H9 (cell line): ENCODE results near the gene ZNF445. TPM values are rescaled to one million over a fixed set of nuclear protein-coding genes. Genes with fewer than 3 reads are reported as not detected.
A peak's percentile ranks its signal among the peaks of the same experiment; 100 is the strongest.

Experiments used
- DNase-seq: peaks from one replicate; pipeline ENCODE4 v3.0.0-alpha.2; 2017
- H2AFZ ChIP-seq: one replicate; pipeline ENCODE4 v1.6.1; 2013; ENCODE audit warnings: mild to moderate bottlenecking, low read length, control low read depth, moderate library complexity
- H2AK5ac ChIP-seq: 2 replicates; pipeline ENCODE4 v1.6.1; 2013; ENCODE audit warnings: low read length, control low read depth, mixed read lengths; ENCODE audit not compliant: insufficient read length
- H2BK120ac ChIP-seq: one replicate; pipeline ENCODE4 v1.6.1; 2013; ENCODE audit warnings: low read depth, mild to moderate bottlenecking, low read length, control low read depth, inconsistent platforms; ENCODE audit not compliant: poor library complexity, severe bottlenecking
- H2BK12ac ChIP-seq: 2 replicates; pipeline ENCODE4 v1.6.1; 2013; ENCODE audit warnings: low read length, control low read depth, mixed read lengths, low read depth; ENCODE audit not compliant: insufficient read length
- H2BK15ac ChIP-seq: 2 replicates; pipeline ENCODE4 v1.6.1; 2013; ENCODE audit warnings: low read depth, low read length, control low read depth
- H2BK20ac ChIP-seq: one replicate; pipeline ENCODE4 v1.6.1; 2013; ENCODE audit warnings: low read depth, mild to moderate bottlenecking, low read length, control low read depth, inconsistent platforms; ENCODE audit not compliant: poor library complexity, severe bottlenecking
- H2BK5ac ChIP-seq: 2 replicates; pipeline ENCODE4 v1.6.1; 2013; ENCODE audit warnings: low read length, control low read depth, mixed read lengths; ENCODE audit not compliant: insufficient read length
- H3K14ac ChIP-seq: 2 replicates; pipeline ENCODE4 v1.6.1; 2013; ENCODE audit warnings: low read length, control low read depth; ENCODE audit not compliant: insufficient read depth
- H3K18ac ChIP-seq: 2 replicates; pipeline ENCODE4 v1.6.1; 2013; ENCODE audit warnings: low read depth, mild to moderate bottlenecking, mixed read lengths, low read length, control low read depth; ENCODE audit not compliant: insufficient read length
- H3K23ac ChIP-seq: 2 replicates; pipeline ENCODE4 v1.6.1; 2013; ENCODE audit warnings: low read length, control low read depth, mixed read lengths, low read depth; ENCODE audit not compliant: insufficient read length
- H3K23me2 ChIP-seq: 2 replicates; pipeline ENCODE4 v1.6.1; 2013; ENCODE audit warnings: low read depth, mild to moderate bottlenecking, mixed read lengths, low read length, control low read depth; ENCODE audit not compliant: insufficient read length, poor library complexity, severe bottlenecking
- H3K27ac ChIP-seq: 2 replicates; pipeline ENCODE4 v1.5.1; 2013; ENCODE audit warnings: low read length, control low read depth, mixed read lengths, low read depth; ENCODE audit not compliant: insufficient read length
- H3K27me3 ChIP-seq: 2 replicates; pipeline ENCODE4 v1.6.1; 2013; ENCODE audit warnings: low read length, control low read depth, inconsistent platforms; ENCODE audit not compliant: insufficient read depth
- H3K4ac ChIP-seq: 2 replicates; pipeline ENCODE4 v1.6.1; 2013; ENCODE audit warnings: low read depth, mild to moderate bottlenecking, control low read depth, inconsistent platforms, low read length, moderate library complexity
- H3K4me1 ChIP-seq: 2 replicates; pipeline ENCODE4 v1.6.1; 2013; ENCODE audit warnings: low read length, control low read depth, inconsistent platforms; ENCODE audit not compliant: insufficient read depth
- H3K4me2 ChIP-seq: 2 replicates; pipeline ENCODE4 v1.6.1; 2013; ENCODE audit warnings: low read length, control low read depth, mixed read lengths; ENCODE audit not compliant: insufficient read length, insufficient read depth
- H3K56ac ChIP-seq: 2 replicates; pipeline ENCODE4 v1.6.1; 2013; ENCODE audit warnings: low read depth, mild to moderate bottlenecking, mixed read lengths, low read length, control low read depth; ENCODE audit not compliant: insufficient read length
- H3K79me1 ChIP-seq: 2 replicates; pipeline ENCODE4 v1.6.1; 2013; ENCODE audit warnings: low read depth, mild to moderate bottlenecking, moderate library complexity, low read length, control low read depth, inconsistent platforms; ENCODE audit not compliant: insufficient read depth, poor library complexity, severe bottlenecking
- H3K79me2 ChIP-seq: 2 replicates; pipeline ENCODE4 v1.6.1; 2013; ENCODE audit warnings: low read length, control low read depth, inconsistent platforms; ENCODE audit not compliant: insufficient read depth
- H3K9ac ChIP-seq: 2 replicates; pipeline ENCODE4 v1.6.1; 2013; ENCODE audit warnings: low read length, control low read depth, mixed read lengths; ENCODE audit not compliant: insufficient read length; ENCODE audit errors: extremely low read depth
- H3K9me3 ChIP-seq: one replicate; pipeline ENCODE4 v1.6.1; 2013; ENCODE audit warnings: low read depth, low read length, inconsistent platforms; ENCODE audit not compliant: control insufficient read depth
- H3T11ph ChIP-seq: one replicate; pipeline ENCODE4 v1.6.1; 2013; ENCODE audit warnings: mild to moderate bottlenecking, low read length, control low read depth, inconsistent platforms
- H4K20me1 ChIP-seq: one replicate; pipeline ENCODE4 v1.6.1; 2013; ENCODE audit not compliant: control insufficient read depth, insufficient read length, insufficient read depth
- H4K5ac ChIP-seq: 2 replicates; pipeline ENCODE4 v1.6.1; 2013; ENCODE audit warnings: low read depth, mild to moderate bottlenecking, mixed read lengths, low read length, control low read depth; ENCODE audit not compliant: insufficient read length
- H4K8ac ChIP-seq: replicated peaks from 2 replicates; pipeline ENCODE4 v1.6.1; 2013; ENCODE audit warnings: low read length, control low read depth, mixed read lengths, low read depth; ENCODE audit not compliant: insufficient read length
- H4K91ac ChIP-seq: 2 replicates; pipeline ENCODE4 v1.6.1; 2013; ENCODE audit warnings: low read depth, mild to moderate bottlenecking, moderate library complexity, mixed read lengths, low read length, control low read depth; ENCODE audit not compliant: insufficient read length
- H3K27ac Mint-ChIP-seq, 3 experiments: 2 replicates in 2 of 3; 3 replicates in 1 of 3; pipeline ENCODE4 v1.8.0; 2020 to 2021; ENCODE audit warnings: mixed read lengths in 3 of 3, mild to moderate bottlenecking in 1 of 3, moderate library complexity in 1 of 3
- H3K27me3 Mint-ChIP-seq: 2 replicates; pipeline ENCODE4 v1.8.0; 2021; ENCODE audit warnings: low read depth, mild to moderate bottlenecking, moderate library complexity, mixed read lengths
- H3K36me3 Mint-ChIP-seq, 3 experiments: 2 replicates in 2 of 3; 3 replicates in 1 of 3; pipeline ENCODE4 v1.8.0; 2020 to 2021; ENCODE audit warnings: low read depth in 3 of 3, mixed read lengths in 3 of 3; ENCODE audit not compliant: insufficient read depth in 1 of 3
- H3K4me1 Mint-ChIP-seq, 2 experiments: 2 replicates each; pipeline ENCODE4 v1.8.0; 2020; ENCODE audit warnings: mixed read lengths in 2 of 2
- H3K4me3 Mint-ChIP-seq, 2 experiments: 2 replicates in 1 of 2; 3 replicates in 1 of 2; pipeline ENCODE4 v1.8.0; 2020 to 2021; ENCODE audit warnings: mild to moderate bottlenecking in 2 of 2, mixed read lengths in 2 of 2, moderate library complexity in 1 of 2
- H3K9me3 Mint-ChIP-seq, 2 experiments: 2 replicates in 1 of 2; 3 replicates in 1 of 2; pipeline ENCODE4 v1.8.0; 2020; ENCODE audit warnings: mild to moderate bottlenecking in 2 of 2, mixed read lengths in 2 of 2, moderate library complexity in 1 of 2
- WGBS: extraction: QIAGEN DNeasy Blood & Tissue Kit; methylation state at CpG from one replicate; pipeline ENCODE4 v1.1.7; 2013; ENCODE audit warnings: missing lambda C conversion rate, low lambda C conversion rate, mixed read lengths; ENCODE audit not compliant: insufficient read length; ENCODE audit errors: extremely low coverage; 5-methylcytosine and 5-hydroxymethylcytosine counted together
- total RNA-seq: library from RNA; stranded (reverse); gene quantifications from 2 replicates; pipeline ENCODE4 v1.2.1, GENCODE V29; 2021
- TF ChIP-seq, protein P1 (sequence below): fragments of 200-600 bp; sonication (generic); conservative IDR thresholded peaks from 3 replicates; pipeline ENCODE4 v1.8.0; 2021; ENCODE audit warnings: antibody characterized with exemption, mild to moderate bottlenecking

ZNF445 gene
- total RNA-seq, 1 experiment from 2014 or later, result 26.0 TPM

GRCh38 chr3:44421280-44421679, 56.2 kb downstream of the ZNF445 start:
- Histone ChIP-seq H2BK20ac (no peak overlapping the region), H4K20me1 (no peaks in the 10 kb centered on the region), H3K23me2 (no peaks in the 10 kb centered on the region), H3K9ac (no peak overlapping the region), H3K4me1 (no peaks in the 10 kb centered on the region), H3K79me1 (no peaks in the 10 kb centered on the region), H4K91ac (no peak overlapping the region), H3K18ac (no peak overlapping the region), H3K23ac (no peak overlapping the region), H3K4me2 (no peak overlapping the region), H3K27ac (no peak overlapping the region), H3K4ac (no peak overlapping the region), H2AFZ (no peak overlapping the region), H2BK120ac (no peak overlapping the region), H3K27me3 (no peaks in the 10 kb centered on the region), H3K56ac (no peak overlapping the region), H4K5ac (no peak overlapping the region), H2BK15ac (no peak overlapping the region), H3K79me2 (no peaks in the 10 kb centered on the region), H3T11ph (no peak overlapping the region), H2BK5ac (no peak overlapping the region), H4K8ac (no peak overlapping the region), H2BK12ac (no peak overlapping the region), H2AK5ac (no peak overlapping the region), H3K9me3 (no peaks in the 10 kb centered on the region), H3K14ac (no peak overlapping the region)
- peak; percentile 12 for DNase-seq
- Mint-ChIP-seq H3K27me3 (peaks cover 2% of the 10 kb centered on the region), H3K27ac (no peak overlapping the region), H3K9me3 (peaks cover 5 to 11% of the 10 kb centered on the region in 2 experiments), H3K4me3 (no peak overlapping the region), H3K4me1 (peaks cover 0 to 6% of the 10 kb centered on the region in 2 experiments; a peak in 2 of 4 replicates), H3K36me3 (peaks cover 0 to 4% (median 0%) of the 10 kb centered on the region in 3 experiments; a peak in 3 of 7 replicates)
- WGBS, result no CpG with 5 or more reads among the region's 6 CpGs
- TF ChIP-seq, protein P1, sequence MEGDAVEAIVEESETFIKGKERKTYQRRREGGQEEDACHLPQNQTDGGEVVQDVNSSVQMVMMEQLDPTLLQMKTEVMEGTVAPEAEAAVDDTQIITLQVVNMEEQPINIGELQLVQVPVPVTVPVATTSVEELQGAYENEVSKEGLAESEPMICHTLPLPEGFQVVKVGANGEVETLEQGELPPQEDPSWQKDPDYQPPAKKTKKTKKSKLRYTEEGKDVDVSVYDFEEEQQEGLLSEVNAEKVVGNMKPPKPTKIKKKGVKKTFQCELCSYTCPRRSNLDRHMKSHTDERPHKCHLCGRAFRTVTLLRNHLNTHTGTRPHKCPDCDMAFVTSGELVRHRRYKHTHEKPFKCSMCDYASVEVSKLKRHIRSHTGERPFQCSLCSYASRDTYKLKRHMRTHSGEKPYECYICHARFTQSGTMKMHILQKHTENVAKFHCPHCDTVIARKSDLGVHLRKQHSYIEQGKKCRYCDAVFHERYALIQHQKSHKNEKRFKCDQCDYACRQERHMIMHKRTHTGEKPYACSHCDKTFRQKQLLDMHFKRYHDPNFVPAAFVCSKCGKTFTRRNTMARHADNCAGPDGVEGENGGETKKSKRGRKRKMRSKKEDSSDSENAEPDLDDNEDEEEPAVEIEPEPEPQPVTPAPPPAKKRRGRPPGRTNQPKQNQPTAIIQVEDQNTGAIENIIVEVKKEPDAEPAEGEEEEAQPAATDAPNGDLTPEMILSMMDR, result no peak
